Skeletal muscle cell (primary cell): ENCODE data around the gene HHLA2.
"Not testable (repeated sequence)": the region's sequence is repeated elsewhere in the genome, so short reads cannot be mapped to it uniquely, and the experiment has no call there.

Experiments used
- DNase-seq: peaks from one replicate; pipeline ENCODE4 v3.0.0-alpha.2; 2010; ENCODE audit warnings: low read depth
- H3K4me3 ChIP-seq: 2 replicates; pipeline ENCODE4 v1.5.1; 2011; ENCODE audit warnings: low read depth, mild to moderate bottlenecking, control low read depth, low read length, moderate library complexity

Gene HHLA2, protein sequence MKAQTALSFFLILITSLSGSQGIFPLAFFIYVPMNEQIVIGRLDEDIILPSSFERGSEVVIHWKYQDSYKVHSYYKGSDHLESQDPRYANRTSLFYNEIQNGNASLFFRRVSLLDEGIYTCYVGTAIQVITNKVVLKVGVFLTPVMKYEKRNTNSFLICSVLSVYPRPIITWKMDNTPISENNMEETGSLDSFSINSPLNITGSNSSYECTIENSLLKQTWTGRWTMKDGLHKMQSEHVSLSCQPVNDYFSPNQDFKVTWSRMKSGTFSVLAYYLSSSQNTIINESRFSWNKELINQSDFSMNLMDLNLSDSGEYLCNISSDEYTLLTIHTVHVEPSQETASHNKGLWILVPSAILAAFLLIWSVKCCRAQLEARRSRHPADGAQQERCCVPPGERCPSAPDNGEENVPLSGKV

DNA sequence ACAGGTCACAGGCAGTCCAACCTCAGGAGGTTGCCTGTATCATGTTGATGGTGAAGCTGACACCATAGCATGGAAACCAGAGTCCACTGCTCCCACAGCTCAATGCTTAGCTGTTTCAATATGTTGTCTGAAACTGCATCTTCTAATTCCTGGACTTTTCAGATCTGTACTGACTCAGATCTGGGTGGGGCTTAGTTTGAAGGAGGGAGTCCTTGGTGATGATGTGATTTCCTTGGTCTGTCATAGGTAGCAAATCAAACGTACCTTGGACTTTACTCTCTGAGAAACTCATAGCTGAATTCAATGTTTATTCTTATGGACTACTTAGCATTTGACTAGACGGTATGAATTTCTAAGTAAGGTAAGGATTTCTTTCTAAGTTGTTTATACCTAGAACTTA, at the start of gene HHLA2:
Gene HHLA2, plus strand, starts transcription at position 310 of the 400 bp plus-strand sequence. CDS start 55,266 bp downstream, outside the sequence.
- H3K4me3 ChIP-seq = no peak within 1 kb of the TSS
- DNase-seq = no peak

DNA sequence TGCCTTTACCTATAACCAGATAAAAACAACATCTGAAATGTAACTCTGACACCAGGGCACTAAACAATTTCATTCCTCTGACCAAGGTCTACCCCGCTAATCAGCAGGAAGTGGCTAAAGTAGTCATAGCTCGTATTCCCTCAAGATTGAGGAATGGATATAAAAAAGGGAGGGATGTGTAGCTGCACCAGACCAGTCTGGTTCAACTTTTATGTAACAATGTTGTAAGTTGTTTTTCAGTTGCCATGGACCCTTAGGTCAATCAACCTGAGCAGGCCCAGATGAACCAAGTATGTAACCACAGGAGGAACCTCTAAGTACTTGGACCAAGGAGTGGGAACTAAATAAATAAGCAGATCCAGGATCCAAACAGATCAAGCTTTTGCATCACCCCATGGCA, 45.7 kb upstream of the HHLA2 start:
- DNase-seq = no peak
- no peak overlapping the region for H3K4me3 ChIP-seq

DNA sequence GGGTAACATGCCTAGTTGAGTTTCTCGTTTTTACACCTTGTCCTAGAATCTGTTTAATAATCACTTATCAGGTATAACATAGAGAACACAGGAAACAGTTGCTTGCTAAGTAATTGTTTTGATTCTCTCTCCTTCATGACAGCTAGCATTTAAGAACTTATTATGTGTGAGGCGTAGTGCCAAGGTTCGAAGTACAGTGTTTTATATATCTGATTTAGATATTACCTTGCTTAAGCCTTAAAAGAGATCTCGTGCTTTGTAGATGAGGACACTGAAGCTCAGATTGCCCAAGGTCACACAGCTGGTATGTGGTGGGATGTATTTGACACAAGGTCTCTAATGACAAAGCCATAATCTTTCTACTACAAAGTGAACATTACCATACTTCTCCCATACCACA, 45.1 kb upstream of the HHLA2 start:
- no peak for DNase-seq
- no peak overlapping the region for H3K4me3 ChIP-seq

DNA sequence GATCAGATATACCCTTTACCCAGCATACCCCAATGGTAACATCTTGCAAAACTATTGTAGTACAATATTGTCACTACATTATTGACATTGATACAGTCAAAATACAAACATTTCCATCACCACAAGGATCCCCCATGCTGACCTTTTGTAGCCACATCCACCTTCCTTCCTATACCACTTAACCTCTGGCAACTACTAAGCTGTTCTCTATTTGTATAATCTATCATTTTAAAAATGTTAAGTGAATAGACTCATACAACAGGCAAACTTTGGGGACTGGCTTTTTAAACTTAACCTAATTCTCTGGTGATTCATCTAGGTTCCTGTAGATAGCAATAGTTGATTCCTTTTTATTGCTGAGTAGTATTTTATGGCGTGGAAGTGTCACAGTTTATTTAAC, 44.5 kb upstream of the HHLA2 start:
- no peak overlapping the region for H3K4me3 ChIP-seq
- DNase-seq = no peak

DNA sequence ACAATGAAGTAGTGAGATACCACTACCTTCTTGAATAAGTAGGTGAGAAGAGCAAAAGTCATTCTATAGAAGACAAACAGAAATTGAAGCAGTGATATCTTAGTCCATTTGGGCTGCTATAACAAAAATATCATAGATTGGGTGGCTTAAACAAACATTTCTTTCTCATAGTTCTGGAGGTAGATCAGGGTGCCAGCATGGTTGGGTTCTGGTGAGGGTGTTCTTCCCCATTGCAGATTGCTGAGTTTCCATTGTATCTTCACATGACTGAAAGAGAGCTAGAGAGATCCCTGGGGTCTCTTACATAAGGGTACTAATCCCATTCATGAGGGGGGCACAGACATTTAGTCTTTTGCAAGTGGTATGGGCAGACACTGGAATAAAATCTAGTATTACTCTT, 41.2 kb upstream of the HHLA2 start:
- no peak overlapping the region for H3K4me3 ChIP-seq
- no peak for DNase-seq

DNA sequence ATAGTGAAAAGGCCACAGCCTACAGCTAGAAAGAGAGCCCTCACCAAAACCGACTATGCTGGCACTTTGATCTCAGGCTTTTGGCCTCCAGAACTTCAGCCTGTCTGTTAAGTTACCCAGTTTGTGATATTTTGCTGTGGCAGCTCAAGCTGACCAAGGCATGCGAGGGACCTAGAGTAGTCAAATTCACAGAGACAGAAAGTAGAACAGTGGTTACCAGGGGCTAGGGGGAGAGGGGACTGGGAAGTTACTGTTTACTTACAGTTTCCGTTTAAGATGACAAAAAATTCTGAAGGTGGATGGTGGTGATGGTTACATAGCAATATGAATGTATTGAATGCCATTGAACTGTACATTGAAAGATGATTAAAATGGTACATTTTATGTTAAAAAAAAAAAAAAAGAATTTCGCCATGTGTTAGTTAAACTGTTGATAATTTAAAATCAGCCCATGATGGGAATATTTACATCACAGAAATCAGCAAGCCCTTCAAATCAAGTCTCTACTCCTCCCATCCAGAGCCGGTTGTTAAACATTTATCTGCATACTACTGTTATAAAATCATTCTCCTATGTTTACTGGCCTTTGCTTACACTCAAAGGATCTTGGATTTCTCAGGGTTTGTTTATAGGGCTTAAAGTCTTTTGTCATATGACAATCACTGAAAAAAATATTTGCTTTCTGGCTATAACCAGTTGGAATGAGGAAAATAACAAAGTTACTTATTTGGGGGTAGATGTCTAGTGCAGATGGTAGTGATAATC, 31.6 kb upstream of the HHLA2 start:
- DNase-seq, H3K4me3 ChIP-seq: not testable (repeated sequence)

DNA sequence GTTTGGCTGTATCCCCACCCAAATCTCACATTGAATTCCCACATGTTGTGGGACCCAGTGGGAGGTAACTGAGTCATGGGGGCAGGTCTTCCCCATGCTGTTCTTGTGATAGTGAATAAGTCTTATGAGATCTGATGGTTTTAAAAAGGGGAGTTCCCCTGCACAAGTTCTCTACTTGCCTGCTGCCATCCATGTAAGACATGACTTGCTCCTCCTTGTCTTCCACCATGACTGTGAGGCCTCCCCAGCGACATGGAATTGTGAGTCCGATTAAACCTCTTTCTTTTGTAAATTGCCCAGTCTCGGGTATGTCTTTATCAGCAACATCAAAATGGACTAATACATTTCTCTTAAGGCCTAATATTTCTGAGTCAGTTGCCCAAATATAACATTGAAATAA, 28.1 kb upstream of the HHLA2 start:
- not testable (repeated sequence) for H3K4me3 ChIP-seq, DNase-seq

DNA sequence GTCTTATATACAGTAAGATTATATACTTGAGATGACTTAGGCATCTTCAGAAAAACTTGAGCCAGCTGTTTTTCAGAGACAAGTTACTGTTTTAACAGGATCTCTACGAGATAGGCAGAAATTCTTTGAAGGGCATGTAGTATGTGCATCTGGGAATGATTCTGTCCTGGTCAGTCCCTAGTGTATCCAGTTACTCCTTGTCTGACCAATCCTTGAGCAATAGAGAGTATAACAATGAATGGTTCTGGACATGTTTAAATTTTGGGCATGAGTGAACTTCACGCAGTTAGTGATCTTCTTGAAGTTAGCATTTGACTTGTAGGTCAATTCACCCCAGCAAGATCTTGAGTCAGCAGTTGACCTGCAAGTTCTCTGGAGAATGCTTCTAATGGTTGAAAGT, 24.7 kb upstream of the HHLA2 start:
- H3K4me3 ChIP-seq = no peak overlapping the region
- no peak for DNase-seq

DNA sequence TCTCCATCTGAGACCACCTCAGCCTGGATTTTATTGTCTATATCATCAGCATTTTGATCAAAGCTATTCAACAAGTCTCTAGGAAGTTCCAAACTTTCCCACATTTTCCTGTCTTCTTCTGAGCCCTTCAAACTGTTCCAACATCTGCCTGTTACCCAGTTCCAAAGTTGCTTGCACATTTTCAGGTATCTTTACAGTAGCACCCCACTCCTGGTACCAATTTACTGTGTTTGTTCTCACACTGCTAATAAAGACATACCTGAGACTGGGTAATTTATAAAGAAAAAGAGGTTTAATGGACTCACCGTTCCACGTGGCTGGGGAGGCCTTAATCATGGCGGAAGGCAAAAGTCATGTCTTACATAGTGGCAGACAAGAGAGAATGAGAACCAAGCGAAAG, 17.3 kb upstream of the HHLA2 start:
- not testable (repeated sequence) for H3K4me3 ChIP-seq, DNase-seq

DNA sequence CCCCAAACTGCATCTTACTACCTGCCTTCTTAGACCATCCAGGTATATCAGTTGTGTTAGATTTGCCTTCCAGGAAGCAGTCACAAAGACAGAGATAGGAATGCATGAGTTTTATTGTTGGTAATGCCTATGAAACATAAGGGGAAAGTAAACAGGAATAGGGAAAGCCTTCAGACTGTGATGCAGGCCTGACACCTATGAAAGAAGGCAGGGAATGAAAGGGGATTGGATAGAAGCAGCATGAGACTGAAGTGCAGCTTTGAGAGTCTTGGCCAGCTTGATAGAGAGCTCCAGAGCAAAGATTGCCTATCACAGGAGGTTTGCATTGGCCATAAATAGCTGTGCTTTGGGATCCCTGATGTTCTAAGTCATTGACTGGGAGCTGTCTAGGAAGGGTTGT, 15.9 kb upstream of the HHLA2 start:
- no peak overlapping the region for H3K4me3 ChIP-seq
- no peak for DNase-seq

DNA sequence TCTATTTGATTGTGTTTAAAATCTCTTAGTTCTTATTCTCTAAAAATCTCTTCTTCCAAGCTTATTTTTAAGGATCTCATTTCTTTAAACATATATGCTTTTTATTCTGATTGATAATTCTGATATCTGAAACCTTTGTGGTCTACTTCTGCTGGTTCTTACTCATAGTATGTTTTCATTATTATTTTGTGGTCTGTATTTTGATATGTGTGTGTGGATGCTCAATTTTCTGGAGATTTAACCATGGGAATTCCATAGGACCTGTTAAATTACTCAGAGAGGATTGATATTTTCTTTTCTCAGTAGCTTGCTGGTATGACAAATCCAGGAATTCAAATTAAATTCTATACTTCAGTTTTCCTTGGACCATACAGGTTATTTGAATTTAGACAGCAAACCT, 14.7 kb upstream of the HHLA2 start:
- no peak overlapping the region for H3K4me3 ChIP-seq
- DNase-seq = no peak

DNA sequence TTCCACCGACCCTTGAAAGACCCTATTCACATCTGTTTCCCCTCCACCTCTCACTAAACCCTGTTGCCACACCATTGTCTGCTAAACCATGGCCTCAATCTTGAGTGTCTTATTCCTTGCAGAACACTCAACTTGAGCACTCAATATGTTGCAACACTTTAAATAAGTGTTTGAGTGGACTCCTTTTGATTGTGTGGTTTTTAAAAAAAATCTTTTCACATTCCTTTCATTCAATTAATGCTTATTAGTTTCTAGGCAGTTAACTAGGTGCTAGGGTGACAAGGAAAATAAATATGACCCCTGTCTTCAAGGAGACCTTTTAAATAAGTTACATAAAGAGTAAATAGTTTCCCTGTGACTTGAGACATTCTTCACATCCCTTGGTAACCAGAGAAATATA, 13.3 kb upstream of the HHLA2 start:
- no peak overlapping the region for H3K4me3 ChIP-seq
- DNase-seq = no peak

DNA sequence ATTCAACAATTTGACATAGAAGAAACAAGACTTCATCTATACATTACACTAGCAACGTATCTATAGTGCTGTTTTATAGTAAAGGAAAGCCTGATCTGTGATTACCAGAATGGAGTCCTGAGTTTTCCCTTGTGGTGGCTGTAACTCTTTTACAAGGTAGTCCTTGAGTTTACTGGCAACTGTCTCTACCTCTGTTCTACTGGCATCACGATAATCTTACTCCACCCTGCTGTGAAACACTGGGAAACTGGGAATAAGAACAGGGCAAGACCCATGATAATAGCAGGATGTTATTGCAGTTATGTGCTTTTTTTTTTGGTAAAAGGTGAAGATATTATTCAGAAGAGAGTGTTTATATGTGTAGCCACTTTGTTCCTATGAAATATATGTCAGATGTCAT, 12.4 kb upstream of the HHLA2 start:
- DNase-seq = no peak

DNA sequence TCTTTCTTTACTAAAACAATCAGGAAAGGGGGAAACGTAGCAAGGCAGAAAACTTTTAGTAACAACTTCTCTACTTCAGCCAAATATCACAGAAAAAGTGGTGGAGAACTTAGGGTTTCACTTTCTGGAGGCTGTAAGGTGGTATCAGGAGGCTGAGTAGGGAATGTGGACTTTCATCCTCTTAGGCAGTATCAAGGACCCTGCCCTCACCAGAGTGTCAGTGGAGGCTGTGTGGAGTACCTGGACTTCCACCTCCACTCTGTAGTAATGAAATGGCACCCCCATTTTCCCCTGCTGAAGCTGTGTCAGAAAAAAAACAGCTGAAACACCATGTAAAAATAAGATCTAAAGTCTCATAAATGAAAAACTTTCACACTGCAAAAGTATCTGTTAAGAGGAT, 11.2 kb upstream of the HHLA2 start:
- H3K4me3 ChIP-seq = no peak overlapping the region
- no peak for DNase-seq

More for the DNA sequence above, 12.4 kb upstream of the HHLA2 start:
- no peak overlapping the region for H3K4me3 ChIP-seq

DNA sequence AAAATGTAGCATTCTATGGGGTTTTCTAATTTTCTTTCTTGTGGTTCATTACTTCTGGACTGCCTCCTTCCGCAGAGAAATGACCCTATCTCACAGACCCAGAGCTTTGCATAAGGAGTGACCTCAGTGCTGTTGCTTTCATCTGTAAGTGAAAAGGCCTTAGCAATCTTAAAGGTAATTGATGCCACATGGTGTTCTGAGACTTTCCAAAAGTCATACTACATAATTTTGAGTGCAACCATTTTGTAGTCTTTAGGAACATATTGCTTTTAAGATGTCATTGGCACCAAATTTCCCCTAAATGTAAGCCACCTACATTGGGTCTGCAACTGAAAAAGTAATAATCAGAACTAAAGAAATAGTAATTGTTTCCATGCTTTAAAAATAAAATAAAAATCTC, 9.2 kb upstream of the HHLA2 start:
- DNase-seq = no peak
- H3K4me3 ChIP-seq = no peak overlapping the region

DNA sequence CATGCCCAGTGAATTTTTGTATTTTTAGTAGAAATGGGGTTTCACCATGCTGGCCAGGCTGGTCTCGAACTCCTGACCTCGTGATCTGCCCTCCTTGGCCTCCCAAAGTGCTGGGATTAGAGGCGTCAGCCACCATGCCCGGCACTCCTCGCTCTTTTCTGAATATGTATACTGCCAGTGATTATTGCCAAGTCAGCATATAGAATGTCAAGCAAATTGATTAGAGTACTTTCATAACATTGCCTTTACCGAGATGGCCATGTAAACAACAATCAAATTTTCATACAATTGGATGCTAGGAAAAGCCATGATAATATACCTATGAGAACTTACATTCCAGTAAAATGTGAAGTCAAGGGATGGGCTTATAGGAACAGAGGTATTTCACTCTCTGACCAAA, 8.2 kb upstream of the HHLA2 start:
- H3K4me3 ChIP-seq, DNase-seq: not testable (repeated sequence)

DNA sequence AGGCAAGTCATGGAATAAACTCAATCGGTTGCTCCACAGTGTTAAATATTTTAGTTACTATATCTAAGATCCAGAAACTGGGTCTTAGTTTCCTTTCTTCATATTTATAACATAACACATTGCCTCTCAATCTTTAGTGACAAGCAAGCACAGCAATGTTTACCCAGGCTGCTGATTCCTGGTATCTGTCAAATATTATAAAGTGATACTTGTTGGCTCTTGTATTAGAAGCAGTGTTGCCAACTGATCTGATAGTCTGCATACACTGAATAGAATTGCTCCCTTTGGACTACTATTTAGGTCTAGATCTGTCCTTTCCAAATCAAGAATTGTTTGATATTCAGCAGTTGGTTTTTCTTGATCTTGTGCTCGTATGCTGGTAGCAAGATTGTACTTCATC, 7.2 kb upstream of the HHLA2 start:
- H3K4me3 ChIP-seq = no peak overlapping the region
- no peak for DNase-seq

DNA sequence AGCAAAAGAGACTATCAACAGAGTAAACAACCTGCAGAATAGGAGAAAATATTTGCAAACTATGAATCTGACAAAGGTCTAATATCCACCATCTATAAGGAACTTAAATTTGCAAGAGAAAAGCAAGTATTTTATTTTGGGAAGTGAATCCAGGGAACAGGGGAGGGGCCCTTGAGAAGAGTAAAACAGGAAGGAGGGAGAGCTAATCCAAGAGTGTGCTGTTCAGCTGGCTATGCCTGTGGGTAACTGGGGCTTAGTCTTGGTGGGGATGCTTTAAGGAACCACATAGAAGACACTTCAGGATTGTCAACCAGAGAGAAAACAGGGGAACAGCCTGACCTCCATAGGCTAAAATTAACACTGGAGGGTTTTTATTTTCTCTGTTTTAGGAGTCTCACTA, 3.9 kb upstream of the HHLA2 start:
- no peak overlapping the region for H3K4me3 ChIP-seq
- no peak for DNase-seq

DNA sequence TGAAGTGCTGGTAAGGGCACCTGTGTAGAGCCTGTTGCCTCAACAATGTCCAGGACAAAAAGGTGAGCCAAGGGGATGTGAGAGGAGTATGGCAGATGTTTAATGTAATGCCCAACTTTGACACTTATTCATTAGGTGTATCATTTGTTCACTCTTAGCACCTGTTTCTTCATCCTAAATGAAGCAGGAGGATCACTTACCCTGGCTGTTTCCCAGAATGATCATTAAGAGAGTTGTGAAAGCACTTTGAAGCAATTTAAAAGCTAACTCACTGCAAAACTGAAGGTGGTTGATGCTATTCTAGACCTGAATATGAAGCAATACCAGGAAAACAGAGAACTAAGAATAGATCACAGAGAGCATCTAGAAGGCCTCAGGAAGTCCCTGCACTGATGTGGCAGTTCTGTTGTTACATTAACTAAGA, 3.4 kb upstream of the HHLA2 start:
- H3K4me3 ChIP-seq = no peak overlapping the region
- DNase-seq = no peak

DNA sequence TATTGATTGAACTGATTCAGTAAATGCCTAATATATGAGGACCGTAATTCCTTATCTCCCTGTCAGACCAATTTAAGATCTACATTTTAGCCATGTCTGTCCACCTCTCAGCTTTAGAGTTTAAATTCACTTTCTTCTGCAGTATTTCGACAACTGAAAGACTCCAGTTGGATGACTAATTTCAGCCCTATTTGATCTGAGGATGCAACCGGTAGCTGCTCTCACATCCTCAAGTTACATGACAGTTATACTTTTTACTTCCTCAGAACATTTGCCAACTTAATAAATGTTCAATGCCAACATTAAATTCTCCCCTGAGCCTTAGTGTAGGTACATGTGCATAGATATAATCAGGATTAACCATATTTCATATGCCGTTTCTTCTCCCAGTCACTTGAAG, 2.5 kb upstream of the HHLA2 start:
- no peak for DNase-seq
- H3K4me3 ChIP-seq = no peak overlapping the region
